Activated gamma-delta T cell treated with Interleukin-2 at 50 U/mL for 16 hours (primary cell): Measurements from ENCODE around the gene DCTN1.
"Not testable (repeated sequence)": the region's sequence is repeated elsewhere in the genome, so short reads cannot be mapped to it uniquely, and the experiment has no call there.

Source experiments
- DNase-seq: peaks from one replicate; pipeline ENCODE4 v3.0.0-alpha.2; 2020

Gene DCTN1

GRCh38 chr2:74368499-74368898 lies 11.6 kb downstream of the DCTN1 start:
- no peak for DNase-seq

- DNase-seq, result no peak
Observed at GRCh38 chr2:74367789-74368188, 12.3 kb downstream of the DCTN1 start.

GRCh38 chr2:74366036-74366435 lies 14.1 kb downstream of the DCTN1 start:
- no peak for DNase-seq

GRCh38 chr2:74364533-74365505 lies 15.3 kb downstream of the DCTN1 start:
- DNase-seq, result no peak

GRCh38 chr2:74361327-74361726 lies 18.8 kb downstream of the DCTN1 start:
- DNase-seq, result no peak

GRCh38 chr2:74357627-74358026 lies 22.5 kb downstream of the DCTN1 start:
- DNase-seq, result no peak

GRCh38 chr2:74349889-74350288 lies 30.2 kb downstream of the DCTN1 start:
- no peak for DNase-seq

GRCh38 chr2:74347742-74348141 lies 32.4 kb downstream of the DCTN1 start:
- DNase-seq, result no peak

GRCh38 chr2:74347303-74347702 lies 32.8 kb downstream of the DCTN1 start:
- no peak for DNase-seq

GRCh38 chr2:74345272-74345943 lies 34.7 kb downstream of the DCTN1 start:
- no peak for DNase-seq

- no peak for DNase-seq
Observed at GRCh38 chr2:74343316-74343715, 36.8 kb downstream of the DCTN1 start, which contains the start of gene SLC4A5. Gene SLC4A5 (minus strand): TSS chr2:74343416. CDS start chr2:74315023, 28,393 bp downstream.

GRCh38 chr2:74336227-74336626 lies 43.9 kb downstream of the DCTN1 start:
- not testable (repeated sequence) for DNase-seq

GRCh38 chr2:74334931-74335333 lies 45.2 kb downstream of the DCTN1 start:
- DNase-seq, result peak; percentile 77

GRCh38 chr2:74333896-74334586 lies 46.1 kb downstream of the DCTN1 start:
- no peak for DNase-seq

- DNase-seq, result no peak
Observed at GRCh38 chr2:74333175-74333574, 46.9 kb downstream of the DCTN1 start.

- no peak for DNase-seq
Observed at GRCh38 chr2:74332550-74333174, 47.4 kb downstream of the DCTN1 start.

GRCh38 chr2:74328573-74328972 lies 51.5 kb downstream of the DCTN1 start:
- DNase-seq, result no peak

- no peak for DNase-seq
Observed at GRCh38 chr2:74328074-74328473, 52.0 kb downstream of the DCTN1 start.

GRCh38 chr2:74327627-74328026 lies 52.5 kb downstream of the DCTN1 start:
- no peak for DNase-seq

GRCh38 chr2:74327199-74327598 lies 52.9 kb downstream of the DCTN1 start:
- DNase-seq, result no peak

GRCh38 chr2:74325815-74326214 lies 54.3 kb downstream of the DCTN1 start:
- DNase-seq, result no peak

GRCh38 chr2:74321737-74322136 lies 58.4 kb downstream of the DCTN1 start:
- no peak for DNase-seq

- no peak for DNase-seq
Observed at GRCh38 chr2:74317701-74318100, 62.4 kb downstream of the DCTN1 start.
